H1 (cell line): Measurements from ENCODE around the gene GALNT7. TPM values are rescaled to one million over a fixed set of nuclear protein-coding genes. Genes with fewer than 3 reads are reported as not detected.

Experiments used
- CTCF ChIA-PET: fragments of 300-600 bp; sonication (Branson Sonifier 250); formaldehyde crosslinking; loops from one replicate; lab custom pipeline; 2021; ENCODE audit not compliant: partially characterized antibody; lab: Charles Lee
- POLR2A ChIA-PET: fragments of 300-600 bp; sonication (Branson Sonifier 250); formaldehyde crosslinking; loops from one replicate; lab custom pipeline; 2021; ENCODE audit warnings: inconsistent platforms; ENCODE audit not compliant: partially characterized antibody; lab: Charles Lee
- DNase-seq, 2 experiments: peaks; one replicate each; pipeline versions ENCODE4 v3.0.0 to v3.0.0-alpha.2; 2010 to 2022; ENCODE audit warnings: low spot score in 2 of 2, low read depth in 1 of 2, mixed read lengths in 1 of 2
- FAIRE-seq: peaks from 2 replicates; lab custom pipeline; 2011; peaks lifted over from hg19 to GRCh38; lab: Jason Lieb, UNC
- H2AFZ ChIP-seq: 2 replicates; pipeline ENCODE4 v1.8.1; 2012; ENCODE audit warnings: low read length, inconsistent platforms
- H2AK5ac ChIP-seq: 2 replicates; pipeline ENCODE4 v1.6.1; 2013; ENCODE audit warnings: low read depth, low read length
- H2BK120ac ChIP-seq: replicated peaks from 2 replicates; pipeline ENCODE3; 2013; ENCODE audit warnings: low read depth, low read length, inconsistent platforms
- H2BK12ac ChIP-seq: 2 replicates; pipeline ENCODE4 v1.6.1; 2013; ENCODE audit warnings: low read depth, low read length
- H2BK15ac ChIP-seq: 2 replicates; pipeline ENCODE4 v1.6.1; 2013; ENCODE audit warnings: low read length
- H2BK20ac ChIP-seq: 2 replicates; pipeline ENCODE4 v1.6.1; 2013; ENCODE audit warnings: low read length
- H2BK5ac ChIP-seq: 2 replicates; pipeline ENCODE4 v1.6.1; 2013; ENCODE audit warnings: low read depth, low read length
- H3K14ac ChIP-seq: 2 replicates; pipeline ENCODE4 v1.6.1; 2013; ENCODE audit warnings: inconsistent platforms; ENCODE audit not compliant: insufficient read length
- H3K18ac ChIP-seq: 2 replicates; pipeline ENCODE4 v1.6.1; 2013; ENCODE audit warnings: low read length; ENCODE audit errors: extremely low read depth
- H3K23ac ChIP-seq: 2 replicates; pipeline ENCODE4 v1.6.1; 2013; ENCODE audit warnings: inconsistent platforms; ENCODE audit not compliant: insufficient read length
- H3K23me2 ChIP-seq: 2 replicates; pipeline ENCODE4 v1.6.1; 2013; ENCODE audit warnings: low read depth, low read length
- H3K27ac ChIP-seq: 2 replicates; pipeline ENCODE4 v1.6.1; 2011; ENCODE audit warnings: low read depth, low read length, inconsistent platforms
- H3K27me3 ChIP-seq, 4 experiments: replicated peaks in 1 of 4; 1 replicate in 1 of 4; 2 replicates in 3 of 4; pipeline versions ENCODE4 v1.6.1 to v1.8.1; 2011 to 2013; ENCODE audit warnings: low read length in 3 of 4, mild to moderate bottlenecking in 3 of 4, inconsistent platforms in 2 of 4, mixed read lengths in 2 of 4, moderate library complexity in 1 of 4; ENCODE audit not compliant: control insufficient read depth in 3 of 4, insufficient read depth in 3 of 4; ENCODE audit errors: extremely low read depth in 1 of 4
- H3K36me3 ChIP-seq, 4 experiments: 2 replicates each; pipeline versions ENCODE4 v1.6.1 to v1.8.1; 2011 to 2013; ENCODE audit warnings: mild to moderate bottlenecking in 4 of 4, low read length in 3 of 4, moderate library complexity in 2 of 4, control low read depth in 1 of 4, inconsistent platforms in 1 of 4; ENCODE audit not compliant: insufficient read depth in 4 of 4, control insufficient read depth in 2 of 4
- H3K4ac ChIP-seq: replicated peaks from 2 replicates; pipeline ENCODE3; 2013; ENCODE audit warnings: low read length, low read depth, mixed read lengths, inconsistent platforms; ENCODE audit not compliant: insufficient read length
- H3K4me1 ChIP-seq, 4 experiments: replicated peaks in 1 of 4; 1 replicate in 1 of 4; 2 replicates in 3 of 4; pipeline versions ENCODE4 v1.6.1 to v1.8.1; 2011 to 2013; ENCODE audit warnings: low read length in 3 of 4, inconsistent platforms in 2 of 4, mixed read lengths in 1 of 4; ENCODE audit not compliant: insufficient read depth in 4 of 4, control insufficient read depth in 3 of 4
- H3K4me2 ChIP-seq, 2 experiments: 2 replicates each; pipeline versions ENCODE4 v1.6.1 to v1.8.1; 2011 to 2013; ENCODE audit warnings: low read depth in 2 of 2, low read length in 2 of 2, control low read depth in 1 of 2, inconsistent platforms in 1 of 2, mild to moderate bottlenecking in 1 of 2; ENCODE audit not compliant: insufficient read depth in 1 of 2
- H3K4me3 ChIP-seq, 4 experiments: fragments of 200-600, 300-600 bp in 1 of 4; sonication (generic), shearing (Covaris generic), sonication (Bioruptor Twin) in 1 of 4; 2 replicates each; pipeline versions ENCODE4 v1.5.1 to v1.8.1; 2011 to 2016; ENCODE audit warnings: low read length in 4 of 4, low read depth in 3 of 4, control low read depth in 2 of 4, inconsistent platforms in 2 of 4, mild to moderate bottlenecking in 2 of 4, mixed read lengths in 1 of 4, moderate library complexity in 1 of 4; ENCODE audit not compliant: insufficient read depth in 2 of 4; ENCODE audit errors: extremely low read depth in 1 of 4
- H3K56ac ChIP-seq: replicated peaks from 2 replicates; pipeline ENCODE3; 2013; ENCODE audit warnings: low read depth, mild to moderate bottlenecking, mixed read lengths, low read length, inconsistent platforms; ENCODE audit not compliant: insufficient read length
- H3K79me1 ChIP-seq: 2 replicates; pipeline ENCODE4 v1.6.1; 2013; ENCODE audit warnings: low read depth, low read length, control low read depth
- H3K79me2 ChIP-seq, 2 experiments: 2 replicates each; pipeline versions ENCODE4 v1.6.1 to v1.8.1; 2012 to 2013; ENCODE audit warnings: low read length in 2 of 2, mild to moderate bottlenecking in 2 of 2, inconsistent platforms in 1 of 2; ENCODE audit not compliant: insufficient read depth in 2 of 2, control insufficient read depth in 1 of 2
- H3K9ac ChIP-seq, 4 experiments: replicated peaks in 1 of 4; 1 replicate in 1 of 4; 2 replicates in 3 of 4; pipeline versions ENCODE4 v1.6.1 to v1.8.1; 2011 to 2013; ENCODE audit warnings: low read depth in 3 of 4, low read length in 3 of 4, control low read depth in 2 of 4, mild to moderate bottlenecking in 2 of 4, moderate library complexity in 2 of 4, inconsistent platforms in 1 of 4; ENCODE audit errors: extremely low read depth in 1 of 4
- H3K9me3 ChIP-seq, 2 experiments: 2 replicates each; pipeline versions ENCODE4 v1.6.1 to v1.8.1; 2012 to 2013; ENCODE audit warnings: mild to moderate bottlenecking in 2 of 2, moderate library complexity in 2 of 2, control low read depth in 1 of 2, inconsistent platforms in 1 of 2, low read depth in 1 of 2, low read length in 1 of 2, mixed read lengths in 1 of 2; ENCODE audit not compliant: insufficient read depth in 2 of 2
- H4K20me1 ChIP-seq, 2 experiments: replicated peaks in 1 of 2; 2 replicates each; pipeline versions ENCODE3 to v1.8.1; 2011 to 2013; ENCODE audit warnings: inconsistent platforms in 2 of 2, low read length in 2 of 2, mild to moderate bottlenecking in 1 of 2; ENCODE audit not compliant: insufficient read depth in 2 of 2, control insufficient read depth in 1 of 2
- H4K5ac ChIP-seq: 2 replicates; pipeline ENCODE4 v1.6.1; 2013; ENCODE audit warnings: low read length, low read depth, mixed read lengths, inconsistent platforms; ENCODE audit not compliant: insufficient read length
- H4K8ac ChIP-seq: 2 replicates; pipeline ENCODE4 v1.8.0; 2013; ENCODE audit warnings: mild to moderate bottlenecking, moderate library complexity, low read length, inconsistent platforms; ENCODE audit not compliant: insufficient read depth; ENCODE audit errors: extremely low read depth
- H4K91ac ChIP-seq: replicated peaks from 2 replicates; pipeline ENCODE3; 2013; ENCODE audit warnings: low read length, mixed read lengths, inconsistent platforms; ENCODE audit not compliant: insufficient read length
- BACH1 ChIP-seq: IDR thresholded peaks from 2 replicates; pipeline ENCODE4 v1.6.1; 2012; ENCODE audit warnings: low read length, improper control_type of control experiment
- CBX5 ChIP-seq: fragments of 300-800, 300-1000 bp; sonication (generic); IDR thresholded peaks from 2 replicates; pipeline ENCODE4 v1.7.1; 2016; ENCODE audit warnings: antibody characterized with exemption, low read length, low read depth
- EGR1 ChIP-seq: IDR thresholded peaks from 2 replicates; pipeline ENCODE4 v1.6.1; 2011; ENCODE audit warnings: low read depth, low read length, borderline replicate concordance
- POLR2A ChIP-seq, 2 experiments: IDR thresholded peaks; 1 replicate in 1 of 2; 2 replicates in 1 of 2; pipeline ENCODE4 v1.6.1; 2011; ENCODE audit warnings: low read depth in 2 of 2, low read length in 2 of 2, mild to moderate bottlenecking in 2 of 2; ENCODE audit errors: control extremely low read depth in 1 of 2
- RNF2 ChIP-seq: fragments of 200-900, 300-1000 bp; sonication (generic); IDR thresholded peaks from 2 replicates; pipeline ENCODE4 v1.7.1; 2016; ENCODE audit warnings: borderline replicate concordance, low read depth, mild to moderate bottlenecking, antibody characterized with exemption, low read length; ENCODE audit not compliant: poor library complexity, severe bottlenecking; ENCODE audit errors: missing control alignments
- RXRA ChIP-seq: IDR thresholded peaks from 2 replicates; pipeline ENCODE4 v1.6.1; 2011; ENCODE audit warnings: low read depth, mild to moderate bottlenecking, low read length, moderate library complexity; ENCODE audit not compliant: insufficient read depth
- SIRT6 ChIP-seq: IDR thresholded peaks from one replicate; pipeline ENCODE4 v1.7.1; 2012; ENCODE audit warnings: low read length, inconsistent platforms
- SP2 ChIP-seq: IDR thresholded peaks from 2 replicates; pipeline ENCODE4 v1.6.1; 2012; ENCODE audit warnings: mild to moderate bottlenecking, low read length, inconsistent platforms
- TCF12 ChIP-seq: IDR thresholded peaks from 2 replicates; pipeline ENCODE4 v1.6.1; 2011; ENCODE audit warnings: low read depth, mild to moderate bottlenecking, low read length
- USF2 ChIP-seq: IDR thresholded peaks from 2 replicates; pipeline ENCODE4 v1.6.1; 2011; ENCODE audit warnings: low read length, improper control_type of control experiment
- WGBS, 2 experiments: shearing (Covaris generic) in 1 of 2; methylation state at CpG; one replicate each; pipeline versions ENCODE4 v1.1.6 to v1.1.7; 2013 to 2015; ENCODE audit warnings: low lambda C conversion rate in 2 of 2, mixed read lengths in 2 of 2, inconsistent platforms in 1 of 2, low coverage in 1 of 2, missing lambda C conversion rate in 1 of 2; ENCODE audit not compliant: insufficient replicate concordance in 2 of 2, insufficient coverage in 1 of 2, insufficient read length in 1 of 2; ENCODE audit errors: extremely low coverage in 1 of 2, missing lambda C conversion rate in 1 of 2; 5-methylcytosine and 5-hydroxymethylcytosine counted together
- polyA plus RNA-seq, 7 experiments: library from polyadenylated mRNA; depleted of rRNA in 3 of 7; stranded (reverse) in 5 of 7; unstranded in 2 of 7; fragments of >200 nt in 5 of 7; fragments of 200-250 nt in 2 of 7; gene quantifications; 1 replicate in 5 of 7; 2 replicates in 1 of 7; 4 replicates in 1 of 7; pipeline versions ENCODE4 v1.2.1 to v1.2.3, GENCODE V29; 2011 to 2013; ENCODE audit warnings: missing spikeins in 2 of 7, mixed read lengths in 2 of 7
- total RNA-seq: library from RNA; stranded (reverse); fragmentation: NEBNext Ultra II Directional; extraction: Animal tissue kit (Norgen Biotek cat#: 25700); gene quantifications from 2 replicates; pipeline ENCODE4 v1.2.1, GENCODE V29; 2021

GALNT7 gene
- total and polyA plus RNA-seq, 2 of the 8 experiments (the other 6 are each of a cell fraction or from before 2014, with no cell fraction given): 22.4 to 85.5 TPM

DNA sequence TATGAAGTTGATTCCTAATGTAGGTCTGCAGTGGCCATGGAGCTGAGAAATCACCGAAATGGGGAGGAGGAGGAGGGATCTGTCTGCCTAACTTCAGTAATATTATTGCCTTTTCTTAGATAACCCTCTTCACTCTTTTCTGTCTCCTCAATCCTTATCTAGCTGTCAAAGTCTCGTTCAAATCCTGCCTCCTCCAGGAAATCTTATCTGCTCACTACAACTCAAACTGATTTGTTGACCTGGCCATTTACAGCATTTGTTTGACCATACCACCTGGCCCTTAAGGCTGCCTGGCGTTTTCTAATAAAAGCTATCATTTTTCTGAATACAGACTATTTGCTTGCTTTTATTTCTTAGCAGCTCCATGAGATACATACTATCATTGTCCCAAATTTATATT, 33.8 kb downstream of the GALNT7 start:
- peaks cover 3 to 22% of the 10 kb centered on the region in 2 experiments for H4K20me1 ChIP-seq
- H3K79me2 ChIP-seq: peaks cover 9 to 96% of the 10 kb centered on the region in 2 experiments
- no peak overlapping the region for H3K9ac ChIP-seq
- no peak overlapping the region for H4K5ac ChIP-seq
- POLR2A ChIA-PET: interaction anchor here (1.1 kb wide), 1 partner anchor 37 kb away, joined by 4 read pairs; no protein-coding TSS in a partner anchor
- CTCF ChIA-PET: interaction anchor here (0.7 to 2.1 kb wide), 5 partner anchors 9 to 55 kb away, joined by 3 to 9 read pairs (median 4); no protein-coding TSS in a partner anchor
- no peak overlapping the region for H3K14ac ChIP-seq
- FAIRE-seq (no peak), DNase-seq (no peak)
- no peak overlapping the region for H3K56ac ChIP-seq
- H3K18ac ChIP-seq: no peak overlapping the region
- no peaks in the 10 kb centered on the region; a peak in 2 of 8 replicates for H3K36me3 ChIP-seq
- H2BK12ac ChIP-seq: no peak overlapping the region
- no peak overlapping the region for H3K4me3 ChIP-seq
- H3K27ac ChIP-seq: no peak overlapping the region
- H2BK120ac ChIP-seq: no peak overlapping the region
- H3K79me1 ChIP-seq: peaks cover 9% of the 10 kb centered on the region; the same call in 1 of the 2 replicates
- H2BK15ac ChIP-seq: no peak overlapping the region
- no peak overlapping the region for H2BK5ac ChIP-seq
- no peak for TF ChIP-seq SIRT6
- no peak for TF ChIP-seq CBX5
- TF ChIP-seq SP2: no peak
- no peak for TF ChIP-seq TCF12
- no peak for TF ChIP-seq RXRA
- TF ChIP-seq BACH1: no peak
- TF ChIP-seq POLR2A (IDR thresholded peaks at IDR 0.05; ENCODE audit: control extremely low read depth in 1 of 2, low read depth in 2 of 2, low read length in 2 of 2): no peak
- no peak for TF ChIP-seq RNF2
- no peak for TF ChIP-seq USF2
- TF ChIP-seq EGR1: no peak
- TF ChIP-seq, all 59 proteins: peak for 0
- Histone ChIP-seq H2AK5ac (no peak overlapping the region), H3K23ac (no peak overlapping the region), H3K27me3 (no peaks in the 10 kb centered on the region), H3K4me2 (no peak overlapping the region), H4K91ac (no peak overlapping the region), H3K9me3 (no peaks in the 10 kb centered on the region; a peak in 2 of 4 replicates), H4K8ac (no peak overlapping the region), H2BK20ac (no peak overlapping the region), H3K4ac (no peak overlapping the region), H2AFZ (no peak overlapping the region), H3K23me2 (no peaks in the 10 kb centered on the region), H3K4me1 (peaks cover 2 to 6% (median 5%) of the 10 kb centered on the region in 4 experiments; a peak in 5 of 7 replicates)
- WGBS, 2 experiments: 91% methylated on average over 3 of the region's 3 CpGs; no CpG with 5 or more reads in 1 of the 2 experiments
